ENCODE data around the gene DHRSX. TPM values are rescaled to one million over a fixed set of nuclear protein-coding genes. Genes with fewer than 3 reads are reported as not detected.

DHRSX gene
- total RNA-seq, 4 donors from 2014 or later, result 8.2 to 35.7 (median 16.1) TPM

GRCh38 chrX:2192584-2193272, 308.0 kb downstream of the DHRSX start:
- TF ChIP-seq CTCF (IDR thresholded peaks at IDR 0.05), result no peak
- TF ChIP-seq POLR2AphosphoS5 (IDR thresholded peaks at IDR 0.05), result no peak
- no peak for TF ChIP-seq EP300 (IDR thresholded peaks at IDR 0.05)
- no peak for TF ChIP-seq POLR2A (IDR thresholded peaks at IDR 0.05)
- Histone ChIP-seq H3K36me3 (no peaks in the 10 kb centered on the region), H3K9me3 (no peaks in the 10 kb centered on the region), H3K4me3 (no peak overlapping the region), H3K27ac (no peak overlapping the region), H3K4me1 (no peaks in the 10 kb centered on the region), H3K27me3 (no peaks in the 10 kb centered on the region)
- 66% methylated on average over 12 of the region's 12 CpGs for WGBS
- no peak for DNase-seq (ENCODE audit: low spot score in 2 of 2)

GRCh38 chrX:2188840-2189239, 311.9 kb downstream of the DHRSX start:
- H3K27me3 ChIP-seq, result no peaks in the 10 kb centered on the region
- WGBS, result 81% methylated on average over 7 of the region's 7 CpGs
- no peak for DNase-seq (ENCODE audit: low spot score in 2 of 2)
- TF ChIP-seq POLR2AphosphoS5 (IDR thresholded peaks at IDR 0.05), result no peak
- TF ChIP-seq POLR2A (IDR thresholded peaks at IDR 0.05), result no peak
- TF ChIP-seq EP300 (IDR thresholded peaks at IDR 0.05), result no peak
- no peak for TF ChIP-seq CTCF (IDR thresholded peaks at IDR 0.05)
- H3K9me3 ChIP-seq, result no peaks in the 10 kb centered on the region
- H3K27ac ChIP-seq, result no peak overlapping the region
- H3K4me3 ChIP-seq, result no peak overlapping the region
- no peaks in the 10 kb centered on the region for H3K4me1 ChIP-seq
- no peaks in the 10 kb centered on the region for H3K36me3 ChIP-seq

- no peaks in the 10 kb centered on the region for H3K36me3 ChIP-seq
- no peaks in the 10 kb centered on the region for H3K27me3 ChIP-seq
- no peak overlapping the region for H3K27ac ChIP-seq
- no peaks in the 10 kb centered on the region for H3K9me3 ChIP-seq
- no peaks in the 10 kb centered on the region for H3K4me1 ChIP-seq
- no peak overlapping the region for H3K4me3 ChIP-seq
- no peak for DNase-seq (ENCODE audit: low spot score in 2 of 2)
- TF ChIP-seq CTCF (IDR thresholded peaks at IDR 0.05) (no peak), EP300 (IDR thresholded peaks at IDR 0.05) (no peak), POLR2AphosphoS5 (IDR thresholded peaks at IDR 0.05) (no peak), POLR2A (IDR thresholded peaks at IDR 0.05) (no peak)
- WGBS, result 36% methylated on average over 14 of the region's 14 CpGs
These were observed 312.4 kb downstream of the DHRSX start for GRCh38 chrX:2188330-2188792.

- Histone ChIP-seq H3K4me1 (no peaks in the 10 kb centered on the region), H3K9me3 (no peaks in the 10 kb centered on the region), H3K27ac (no peak overlapping the region), H3K36me3 (no peaks in the 10 kb centered on the region), H3K27me3 (no peaks in the 10 kb centered on the region), H3K4me3 (no peak overlapping the region)
- TF ChIP-seq POLR2AphosphoS5 (IDR thresholded peaks at IDR 0.05), result no peak
- no peak for TF ChIP-seq EP300 (IDR thresholded peaks at IDR 0.05)
- no peak for TF ChIP-seq POLR2A (IDR thresholded peaks at IDR 0.05)
- no peak for TF ChIP-seq CTCF (IDR thresholded peaks at IDR 0.05)
- DNase-seq (ENCODE audit: low spot score in 2 of 2), result no peak
- 93% methylated on average over 8 of the region's 15 CpGs for WGBS
These were observed 313.2 kb downstream of the DHRSX start for GRCh38 chrX:2187352-2188115.
